ACHN (cell line): ENCODE data around the gene EME1.
"Not testable (repeated sequence)": the region's sequence is repeated elsewhere in the genome, so short reads cannot be mapped to it uniquely, and the experiment has no call there.

ENCODE experiments used
- DNase-seq: peaks from one replicate; pipeline ENCODE4 v3.0.0-alpha.2; 2015
- in situ Hi-C: cut with HindIII; loops from 2 replicates; pipeline ENCODE4 v1.10.0; 2017; ENCODE audit warnings: low sequenced_read_pairs, low pct_ligation_motif_present, low pct_unique_long_range_greater_than_20kb

The EME1 gene

DNA sequence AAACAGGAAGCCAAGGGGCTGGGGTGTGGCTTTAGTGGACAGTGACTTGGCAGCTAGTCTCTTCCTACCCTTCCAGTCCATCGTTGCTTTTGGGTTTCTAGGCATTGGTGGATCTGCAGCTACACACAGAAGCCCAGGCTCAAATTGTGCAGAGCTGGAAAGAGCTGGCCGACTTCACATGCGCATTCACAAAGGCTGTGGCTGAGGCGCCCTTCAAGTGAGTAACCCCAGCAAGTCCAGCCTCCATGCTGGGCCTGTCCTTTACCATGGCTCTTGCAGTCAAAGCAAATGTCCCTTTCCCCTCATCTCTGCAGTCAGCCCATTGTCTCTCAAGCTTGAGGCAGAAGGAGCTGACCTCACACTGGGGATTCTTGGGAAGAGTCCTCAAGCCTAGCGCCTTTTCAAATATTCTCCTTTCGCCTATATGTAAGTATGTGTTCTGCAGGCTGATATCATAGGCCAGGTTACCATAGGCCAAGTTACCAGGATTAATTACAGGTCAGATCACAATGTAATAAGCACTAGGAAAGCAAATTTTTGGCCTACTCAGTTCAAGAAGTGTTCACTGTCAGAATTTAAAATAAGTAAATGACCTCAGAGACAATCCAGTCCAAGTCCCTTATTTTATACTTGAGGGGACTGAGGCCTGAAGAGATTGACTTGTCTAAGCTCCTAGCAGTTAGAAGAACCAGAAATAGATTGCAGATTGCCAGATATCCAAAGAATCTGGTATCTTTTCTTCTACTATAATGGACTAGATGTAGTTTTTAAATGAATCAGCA, 6.5 kb downstream of the EME1 start:
- in situ Hi-C loops, result no loop called here

DNA sequence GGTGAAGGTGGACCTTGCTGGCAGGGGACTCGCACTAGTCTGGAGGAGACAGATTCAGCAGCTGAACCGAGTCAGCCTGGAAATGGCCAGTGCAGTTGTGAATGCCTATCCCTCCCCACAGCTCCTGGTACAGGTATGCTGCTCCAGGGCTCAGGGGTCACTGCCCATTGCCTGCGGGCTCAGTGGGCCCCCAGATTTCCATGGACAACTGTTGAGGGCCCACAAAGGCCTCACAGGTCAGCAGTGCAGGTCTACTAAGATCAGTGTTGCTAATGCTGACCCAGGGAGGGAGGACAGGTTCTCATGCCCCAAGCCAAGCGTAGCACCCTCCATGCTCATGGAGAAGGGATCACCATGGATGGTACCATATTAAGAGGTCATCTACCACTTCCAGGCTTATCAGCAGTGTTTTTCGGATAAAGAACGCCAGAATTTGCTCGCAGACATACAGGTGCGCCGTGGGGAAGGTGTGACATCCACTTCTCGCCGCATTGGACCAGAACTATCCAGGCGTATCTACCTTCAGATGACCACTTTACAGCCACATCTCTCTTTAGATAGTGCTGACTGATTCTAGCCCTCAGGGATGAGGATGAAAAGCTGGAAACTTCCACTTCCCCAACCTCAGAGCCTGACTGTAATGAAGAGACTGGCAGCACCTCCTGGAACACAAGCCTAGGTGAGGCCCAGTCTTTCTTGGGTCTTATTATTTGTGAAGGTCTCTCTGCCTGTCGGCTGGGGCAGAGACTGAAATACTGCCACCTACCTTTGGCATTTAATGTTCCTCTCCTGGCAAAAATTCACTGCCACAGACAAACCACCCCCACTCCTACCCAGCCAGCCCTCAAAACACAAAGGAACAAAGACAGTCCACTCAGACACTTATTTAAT, 7.6 kb downstream of the EME1 start:
- no peak for DNase-seq
- in situ Hi-C loops, result no loop called here

More for the DNA sequence above, 6.5 kb downstream of the EME1 start:
- DNase-seq, result no peak

DNA sequence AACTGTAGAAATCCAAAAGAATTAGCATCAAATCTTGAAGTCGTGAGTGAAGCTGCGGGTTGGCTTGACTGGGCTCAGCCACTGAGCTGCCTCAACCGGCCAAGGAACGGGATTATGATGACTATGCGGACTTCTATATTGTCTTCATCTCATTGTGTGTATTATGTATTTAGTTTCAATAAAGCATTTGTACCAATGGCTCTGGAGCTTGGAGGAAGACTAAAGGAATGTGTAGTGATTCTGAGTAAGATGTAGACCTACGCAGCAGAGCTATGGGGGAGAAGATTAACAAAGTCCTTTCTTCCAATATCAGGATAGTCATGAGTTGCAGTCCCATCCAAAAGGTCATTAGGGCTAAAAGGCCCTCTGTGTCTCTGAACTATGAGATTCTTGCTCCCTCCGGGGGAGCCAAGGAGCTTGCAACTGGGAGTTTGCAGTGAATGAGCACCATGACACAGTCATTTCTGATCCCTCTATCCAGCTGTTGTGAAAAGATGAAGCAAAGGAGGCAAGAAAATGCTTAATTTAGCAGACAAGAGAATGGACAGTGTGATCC, 8.3 kb downstream of the EME1 start:
- in situ Hi-C loops, result no loop called here
- DNase-seq, result no peak

DNA sequence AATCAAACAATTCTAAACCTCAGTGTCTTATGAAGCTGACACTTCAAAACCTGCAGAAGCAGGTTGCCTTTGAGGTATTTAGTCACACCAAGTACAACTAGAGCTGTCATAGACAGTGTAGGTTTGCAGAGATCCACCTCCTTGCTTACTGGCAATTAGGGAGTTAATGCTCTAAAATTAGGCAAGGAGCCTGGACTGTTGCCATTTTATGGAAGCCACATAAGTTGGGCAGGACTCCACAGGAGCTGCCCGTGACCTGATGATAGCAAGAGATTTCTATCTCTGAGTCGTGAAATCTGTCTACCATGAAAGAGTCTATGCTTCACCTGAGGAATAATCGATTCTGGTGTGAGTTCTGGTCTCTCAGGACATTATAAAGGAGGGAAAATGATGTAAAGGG, 8.9 kb downstream of the EME1 start:
- DNase-seq, result no peak
- in situ Hi-C loops, result no loop called here

DNA sequence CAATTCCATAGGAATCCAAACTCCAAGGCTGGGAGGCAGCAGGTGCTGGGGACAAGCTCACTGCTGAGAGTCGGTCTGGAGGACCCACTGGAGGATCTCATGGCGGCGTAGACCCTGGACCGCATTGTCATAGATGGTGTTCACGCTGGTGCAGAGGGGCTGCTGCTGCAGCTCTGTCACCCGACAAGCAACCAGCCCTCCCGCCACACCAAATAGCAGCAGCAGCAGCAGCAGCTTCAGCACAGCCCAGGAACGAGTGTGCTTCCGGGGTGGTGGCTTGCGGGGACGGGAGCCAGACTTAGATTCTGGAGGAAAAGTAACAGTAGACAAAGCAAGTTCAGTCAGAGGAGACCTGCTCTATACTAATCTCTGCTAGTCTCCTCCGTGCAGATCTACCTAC, 9.9 kb downstream of the EME1 start:
- no peak for DNase-seq
- in situ Hi-C loops, result no loop called here

DNA sequence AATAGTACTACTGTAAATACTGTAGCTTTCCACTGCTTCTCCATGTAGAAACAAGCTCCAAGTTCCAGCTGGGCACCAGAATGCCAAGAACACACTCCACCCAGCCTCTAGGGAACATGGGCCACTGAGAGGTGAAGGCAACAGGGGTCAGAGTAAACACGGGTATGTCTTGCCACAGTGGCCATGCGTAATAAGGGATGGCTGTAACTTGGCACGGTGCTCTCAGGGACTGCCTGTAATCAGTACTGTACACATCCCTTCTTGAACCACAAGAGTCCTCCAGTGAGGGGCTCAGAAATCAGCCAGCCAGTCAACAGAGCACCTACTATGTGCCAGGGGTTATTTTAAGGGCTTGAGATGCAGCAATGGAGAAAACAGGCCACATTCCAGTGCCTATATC, 13.5 kb downstream of the EME1 start:
- no peak for DNase-seq
- in situ Hi-C loops, result no loop called here

DNA sequence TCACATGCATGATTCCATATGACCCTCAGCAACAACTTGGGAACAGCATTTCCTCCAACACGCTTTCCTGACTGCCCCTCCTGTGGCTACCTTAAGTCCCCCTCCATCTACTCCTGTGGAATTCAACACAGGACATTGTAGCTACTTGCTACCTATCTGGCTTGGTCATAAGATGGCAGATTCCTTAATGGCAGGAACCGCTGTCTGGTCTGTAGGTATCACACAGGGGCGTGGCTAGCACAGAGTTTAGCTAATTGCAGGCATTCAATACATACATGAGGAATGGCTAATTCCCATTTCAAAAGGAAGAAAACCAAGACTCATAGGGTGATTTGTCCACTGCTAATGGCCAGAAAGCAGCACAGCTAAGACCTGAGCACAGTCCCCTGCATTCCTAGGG, 15.7 kb downstream of the EME1 start:
- DNase-seq, result no peak
- in situ Hi-C loops, result no loop called here

DNA sequence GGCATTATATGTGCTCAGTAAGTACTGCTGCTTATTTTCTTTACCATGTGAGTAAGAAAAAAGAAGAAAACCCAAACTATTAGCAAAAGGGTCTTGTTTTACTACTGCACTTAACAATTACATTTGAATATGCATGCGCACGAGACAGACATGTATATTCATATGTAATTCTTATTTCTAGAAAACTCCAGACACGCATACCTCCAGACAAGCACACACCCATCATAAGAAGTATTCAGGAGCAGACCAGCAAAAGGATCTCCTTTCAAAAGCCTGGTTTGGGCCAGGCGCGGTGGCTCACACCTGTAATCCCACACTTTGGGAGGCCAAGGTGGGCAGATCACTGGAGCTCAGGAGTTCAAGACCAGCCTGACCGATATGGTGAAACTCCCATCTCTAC, 16.5 kb downstream of the EME1 start:
- in situ Hi-C loops, result no loop called here
- DNase-seq, result no peak

DNA sequence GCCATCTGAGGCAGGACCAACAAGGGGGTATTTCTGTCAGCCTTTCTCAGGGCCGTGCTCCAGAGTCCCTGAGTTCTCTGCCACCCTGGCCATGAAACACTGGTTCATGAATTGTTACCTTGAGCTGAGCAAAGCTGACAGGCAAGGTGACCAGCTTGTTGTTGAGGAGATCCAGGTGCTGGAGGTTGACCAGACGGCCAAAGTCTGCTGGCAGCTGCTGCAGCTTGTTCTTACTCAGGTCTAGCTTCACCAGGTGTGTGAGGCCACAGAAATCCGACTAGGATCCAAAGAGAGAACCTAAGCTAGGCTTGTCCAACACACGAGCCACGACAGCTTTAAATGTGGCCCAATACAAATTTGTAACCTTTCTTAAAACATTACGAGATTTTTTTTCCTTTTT, 19.6 kb downstream of the EME1 start:
- in situ Hi-C loops, result no loop called here
- no peak for DNase-seq

DNA sequence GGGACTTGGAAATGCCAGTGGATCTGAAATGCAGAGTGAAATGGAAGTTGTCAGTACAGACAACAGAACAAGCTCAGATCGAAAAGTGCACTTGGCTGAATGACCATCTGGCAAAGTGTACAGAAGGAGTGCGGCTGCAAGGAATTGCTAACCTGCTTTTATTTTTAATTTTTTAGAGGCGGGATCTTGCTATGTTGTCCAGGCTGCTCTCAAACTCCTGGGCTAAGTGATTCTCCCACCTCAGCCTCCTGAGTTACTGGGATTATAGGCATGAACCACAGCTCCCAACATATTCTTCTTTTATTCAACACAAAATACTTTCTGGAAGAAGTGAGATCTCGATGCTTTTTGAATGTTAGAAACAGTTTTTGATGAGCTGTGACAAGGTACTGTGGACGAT, 20.7 kb downstream of the EME1 start:
- no peak for DNase-seq
- in situ Hi-C loops, result no loop called here

DNA sequence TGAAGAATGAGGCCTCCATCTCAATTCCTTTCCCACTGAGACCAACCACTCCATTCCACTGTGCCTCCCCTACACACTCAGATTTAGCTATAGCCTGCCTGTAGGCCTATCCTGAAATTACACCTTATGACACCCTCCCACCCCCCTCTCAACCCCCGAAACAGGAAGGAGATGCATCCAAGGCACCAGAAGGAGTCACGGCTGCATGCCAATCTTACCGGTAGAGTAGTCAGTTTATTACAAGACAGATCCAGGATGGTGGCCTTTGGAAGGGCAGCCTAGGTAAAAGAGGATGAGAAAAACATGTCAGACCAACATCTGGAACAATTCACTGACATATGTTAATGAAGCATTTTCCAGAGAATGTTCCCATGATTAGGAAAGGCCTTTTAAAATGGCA, 21.7 kb downstream of the EME1 start:
- in situ Hi-C loops, result no loop called here
- DNase-seq, result no peak

DNA sequence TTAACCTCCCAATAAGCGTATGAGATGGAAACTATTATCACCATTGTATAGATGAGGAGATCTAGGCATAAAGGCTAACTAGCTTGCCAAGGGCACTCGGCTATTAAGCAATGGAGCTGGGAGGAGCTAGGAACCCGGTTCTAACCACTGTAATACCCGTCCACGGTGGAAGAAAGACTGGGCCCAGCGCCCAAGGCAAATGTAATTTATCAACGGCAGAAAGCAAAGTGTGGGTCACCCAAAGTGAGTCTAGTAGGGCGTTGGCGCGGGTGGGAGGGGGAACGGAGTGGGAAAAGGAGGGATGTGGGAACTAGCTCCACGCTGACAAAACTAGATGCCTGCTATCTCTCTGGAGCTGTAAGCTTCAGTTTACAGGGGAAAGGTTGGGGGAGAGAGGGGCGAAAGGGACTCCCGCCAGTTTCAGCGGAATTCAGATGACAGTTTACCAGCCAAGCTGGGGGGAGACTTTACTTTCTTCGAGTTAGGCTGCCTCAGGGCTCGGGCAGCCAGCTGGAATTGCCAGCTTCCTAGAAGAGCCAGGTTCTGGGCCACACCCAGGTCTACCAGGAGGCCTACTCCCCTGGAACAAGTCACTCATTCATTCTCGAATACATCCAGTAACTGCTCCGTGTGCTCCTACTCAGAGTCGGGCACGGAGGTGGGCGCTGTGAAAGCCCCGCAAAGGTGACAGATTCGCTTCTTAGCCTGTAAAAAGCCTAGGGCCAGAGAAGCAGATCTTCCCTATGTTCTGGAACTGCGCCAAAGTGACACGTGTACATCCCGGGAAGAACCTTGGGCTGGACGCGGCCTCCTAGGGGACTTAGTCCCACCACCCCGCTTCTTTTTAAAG, 23.5 kb downstream of the EME1 start:
- DNase-seq, result peak; percentile 53
- in situ Hi-C loops, result no loop called here

DNA sequence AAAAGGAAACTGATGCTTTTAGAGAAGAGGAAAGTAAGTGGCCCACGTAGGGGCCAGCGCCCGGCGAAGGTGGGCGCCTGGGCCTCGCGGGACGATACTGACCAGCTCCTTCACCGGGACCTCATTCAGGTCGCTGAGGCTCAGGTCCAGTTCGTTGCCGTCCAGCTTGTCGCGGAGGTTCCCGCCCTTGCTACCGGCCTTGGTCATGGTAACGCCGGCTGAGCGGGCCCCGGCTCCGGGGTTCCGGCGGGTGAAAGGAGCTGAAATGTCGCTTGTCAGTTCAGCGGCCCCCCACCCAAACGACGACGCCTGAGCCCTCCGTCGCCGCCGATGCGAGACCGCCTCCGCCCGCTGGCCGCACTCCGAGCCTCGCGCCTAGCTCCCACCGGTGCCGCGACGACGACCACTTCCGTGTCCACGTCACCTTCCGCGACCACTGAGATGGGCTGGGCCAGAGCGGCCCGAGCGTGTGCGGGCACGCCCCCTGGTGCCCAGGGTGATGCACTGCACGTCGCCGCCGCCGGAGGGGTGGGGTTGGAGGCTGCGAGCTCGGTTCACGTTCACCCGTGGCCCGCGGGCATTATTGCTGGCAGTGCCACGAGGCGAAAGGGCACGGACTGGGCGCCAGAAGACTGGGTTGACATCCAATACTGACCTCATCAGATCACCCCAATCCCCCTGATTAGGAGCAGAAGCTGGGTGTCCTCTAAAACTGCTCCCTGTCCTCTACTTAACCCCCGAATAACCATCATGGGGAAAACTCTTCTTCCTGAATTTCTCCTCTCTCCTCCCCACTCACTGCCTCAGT, 24.3 kb downstream of the EME1 start, which contains the start of gene LRRC59:
Gene LRRC59, minus strand, starts transcription at position 413 of the 808 bp plus-strand sequence. Its CDS starts 206 bp downstream, at position 207.
- DNase-seq, result peak; percentile 85

DNA sequence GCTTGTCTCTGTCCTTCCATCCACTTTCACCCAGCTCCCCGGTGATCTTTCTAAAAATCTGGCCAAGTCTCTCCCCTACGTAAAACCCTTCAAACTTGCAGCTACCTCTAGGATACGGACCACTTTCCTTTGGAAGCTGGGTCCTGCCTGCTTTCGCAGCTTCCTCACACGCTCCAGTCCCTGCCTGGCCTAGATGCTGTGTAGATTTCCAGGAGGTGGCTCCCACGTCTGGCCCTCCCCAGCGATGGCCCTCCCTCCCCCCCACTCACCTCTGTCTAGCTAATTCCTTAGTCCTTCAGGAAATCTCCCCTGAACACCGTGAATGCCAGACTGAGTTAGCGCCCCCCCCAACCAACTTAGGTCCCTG, 24.9 kb downstream of the EME1 start:
- in situ Hi-C loops, result no loop called here
- no peak for DNase-seq

More for the DNA sequence above, 24.3 kb downstream of the EME1 start, which contains the start of gene LRRC59:
- in situ Hi-C loops, result no loop called here

DNA sequence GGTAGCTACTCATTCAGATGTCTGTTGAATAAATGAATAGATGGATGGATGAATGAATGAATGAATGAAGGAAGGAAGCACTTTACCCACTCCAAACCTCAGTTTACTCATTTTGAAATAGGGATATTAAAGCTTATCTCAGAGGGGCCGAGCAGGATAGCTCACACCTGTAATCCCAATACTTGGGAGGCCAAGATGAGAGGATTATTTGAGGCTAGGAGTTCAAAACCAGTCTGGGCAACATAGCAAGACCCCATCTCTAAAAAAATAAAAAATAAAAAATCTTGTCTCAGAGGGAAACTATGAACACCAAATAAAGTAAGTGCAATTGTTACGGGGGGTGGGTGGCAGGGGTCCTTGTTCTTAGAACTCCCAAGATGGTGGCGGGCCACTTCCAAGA, 25.6 kb downstream of the EME1 start:
- in situ Hi-C loops, result not testable (repeated sequence)

DNA sequence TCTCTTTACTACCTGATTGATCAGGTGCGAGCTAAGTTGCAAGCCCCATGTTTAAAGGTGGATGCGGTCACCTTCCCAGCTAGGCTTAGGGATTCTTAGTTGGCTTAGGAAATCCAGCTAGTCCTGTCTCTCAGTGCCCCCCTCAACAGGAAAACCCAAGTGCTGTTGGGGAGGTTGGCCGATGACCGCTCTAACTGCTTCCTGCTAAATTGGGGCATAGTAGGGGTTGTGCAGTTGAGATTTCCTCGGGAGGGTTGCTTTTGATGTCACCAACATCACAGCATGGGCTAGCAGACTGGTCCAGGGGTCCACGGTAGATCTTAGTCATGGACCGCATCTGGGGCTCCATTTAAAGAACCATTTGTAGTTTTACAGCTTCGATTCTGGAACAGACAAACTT, 26.6 kb downstream of the EME1 start:
- in situ Hi-C loops, DNase-seq: not testable (repeated sequence)

More for the DNA sequence above, 25.6 kb downstream of the EME1 start:
- DNase-seq, result not testable (repeated sequence)

DNA sequence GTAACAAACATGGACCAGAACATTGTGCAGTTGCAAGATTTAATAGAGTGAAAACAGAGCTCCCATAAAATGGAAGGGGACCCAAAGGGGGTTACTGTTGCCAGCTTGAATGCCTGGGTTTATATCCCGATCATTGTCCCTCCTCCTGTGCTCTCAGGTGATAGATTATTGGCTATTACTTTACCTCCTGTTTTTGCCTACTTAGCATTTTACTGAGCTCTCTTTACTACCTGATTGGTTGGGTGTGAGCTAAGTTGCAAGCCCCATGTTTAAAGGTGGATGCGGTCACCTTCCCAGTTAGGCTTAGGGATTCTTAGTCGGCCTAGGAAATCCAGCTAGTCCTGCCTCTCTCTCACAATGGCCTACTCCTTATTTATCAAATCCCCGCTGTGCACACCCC, 32.3 kb downstream of the EME1 start:
- in situ Hi-C loops, DNase-seq: not testable (repeated sequence)

DNA sequence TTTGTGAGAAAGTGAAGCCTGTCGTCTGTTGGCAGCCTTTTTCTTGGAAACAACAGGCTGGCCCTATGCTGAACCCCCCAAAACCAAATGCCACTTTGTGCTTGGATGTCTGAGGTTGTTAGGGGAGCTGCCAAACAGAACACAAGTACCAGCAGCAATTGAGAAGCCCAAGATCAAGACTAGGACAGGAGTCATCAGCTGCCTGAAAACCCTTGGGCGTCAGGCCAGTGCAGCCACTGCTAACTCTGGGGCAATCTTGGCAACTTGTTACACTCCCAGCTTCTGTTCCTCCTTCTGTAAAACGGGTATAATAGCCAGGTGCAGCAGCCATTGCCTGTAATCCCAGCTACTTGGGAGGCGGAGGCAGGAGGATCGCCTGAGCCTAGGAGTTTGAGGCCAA, 33.5 kb downstream of the EME1 start:
- DNase-seq, result no peak
- in situ Hi-C loops, result no loop called here
